HG03558 (cell line): Measurements from ENCODE around the gene SPSB2.

Experiments
- ATAC-seq: cut with Tn5 transposase; IDR thresholded peaks from one replicate; pipeline ENCODE4 v1.9.1; 2021; ENCODE audit warnings: moderate number of reproducible peaks; ENCODE audit not compliant: unreplicated experiment; ENCODE audit errors: extremely low read depth

The SPSB2 gene

DNA sequence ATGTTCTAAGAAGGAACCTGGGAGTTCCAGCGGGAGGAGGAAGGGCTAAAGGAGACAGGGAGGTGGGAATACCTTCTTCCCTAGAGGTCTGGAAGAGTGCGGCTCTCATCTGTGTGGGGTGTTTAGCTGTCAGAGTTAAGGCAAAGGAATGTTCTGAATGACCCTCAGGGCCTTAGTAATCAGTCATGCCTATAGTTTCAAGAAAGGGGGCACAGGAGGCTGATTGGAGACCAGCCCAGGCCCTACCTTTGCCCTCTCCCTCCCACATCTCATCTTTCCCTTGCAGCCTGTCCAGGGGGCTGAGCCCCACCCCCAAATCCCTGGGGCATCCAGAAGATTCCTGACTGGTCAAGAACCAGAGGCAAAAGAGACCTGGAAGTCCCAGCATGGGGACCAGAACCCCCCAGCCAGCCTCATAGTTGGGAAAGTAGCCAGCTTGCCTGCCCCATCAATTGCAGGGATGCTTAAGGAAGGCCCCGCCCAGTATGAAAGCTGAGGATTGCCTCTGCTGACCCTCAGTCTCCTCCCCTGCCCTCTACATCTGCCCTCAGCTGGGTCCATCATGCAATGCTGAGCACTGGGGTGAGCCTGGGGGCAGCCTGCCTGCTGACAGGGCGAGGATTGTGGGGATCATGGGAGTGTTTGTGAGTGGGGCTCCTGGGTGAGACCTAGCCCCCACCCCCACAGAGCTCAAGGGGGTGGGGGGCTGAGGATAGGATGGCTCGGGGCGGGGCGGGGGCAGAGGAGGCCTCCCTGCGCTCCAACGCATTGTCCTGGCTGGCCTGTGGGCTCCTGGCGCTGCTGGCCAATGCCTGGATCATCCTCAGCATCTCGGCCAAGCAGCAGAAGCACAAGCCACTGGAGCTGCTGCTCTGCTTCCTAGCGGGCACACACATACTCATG is 49.7 kb downstream of the SPSB2 start:
- no peak for ATAC-seq

GRCh38 chr12:6822426-6823135 is 50.5 kb downstream of the SPSB2 start:
- no peak for ATAC-seq

DNA sequence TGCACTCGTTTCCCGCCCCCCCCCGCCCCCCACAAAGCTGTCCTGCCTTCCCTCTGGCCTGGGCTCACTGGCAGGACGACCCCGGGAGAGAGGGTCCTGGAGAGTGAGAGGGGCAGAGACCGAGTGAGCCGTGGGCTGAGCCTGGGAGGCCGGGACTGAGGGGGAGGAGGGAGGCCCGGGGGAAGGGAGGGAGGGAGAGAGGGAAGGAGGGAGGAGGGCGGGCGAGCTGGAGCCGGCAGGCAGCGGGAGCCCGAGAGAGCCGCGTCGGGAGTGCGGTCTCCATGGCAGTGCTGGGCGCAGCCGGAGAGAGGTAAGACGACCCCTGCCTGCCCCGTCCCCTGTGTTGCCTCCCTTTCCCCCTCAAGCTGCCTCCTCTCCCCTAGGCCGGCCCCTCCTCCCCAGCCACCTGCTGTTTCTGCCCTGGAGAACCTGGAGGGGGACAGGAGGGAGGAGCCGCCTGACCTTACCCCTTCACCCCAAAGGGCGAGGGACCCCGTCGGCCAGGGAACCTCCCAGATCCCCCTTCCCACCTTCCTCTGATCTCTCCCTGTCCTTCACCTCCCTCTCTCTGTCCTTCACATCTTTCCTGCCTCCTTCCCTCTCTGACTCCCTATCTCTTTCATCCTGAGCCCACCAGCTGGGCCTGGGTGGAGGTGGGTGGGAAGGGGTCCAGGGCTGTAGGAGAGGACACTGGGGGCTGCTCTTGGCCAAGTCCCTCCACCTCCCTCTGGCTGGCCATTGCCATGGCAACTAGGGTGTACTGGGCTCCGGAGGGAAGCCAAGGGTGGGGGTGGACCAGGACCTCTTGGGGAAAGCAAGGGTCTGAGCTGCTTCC is 51.3 kb downstream of the SPSB2 start, which contains the start of gene GPR162:
Gene GPR162, plus strand, starts transcription at position 231 of the 835 bp plus-strand sequence. CDS start 2,078 bp downstream, outside the sequence.
- no peak for ATAC-seq
